ENCODE measurements around the gene CFLAR. TPM values are rescaled to one million over a fixed set of nuclear protein-coding genes. Genes with fewer than 3 reads are reported as not detected.

CFLAR gene
- total RNA-seq, 4 donors from 2014 or later, result 157 to 492 (median 249) TPM

GRCh38 chr2:201110615-201111014, 5.3 kb upstream of the CFLAR start:
- H3K27me3 ChIP-seq, result no peaks in the 10 kb centered on the region
- H3K4me3 ChIP-seq (replicated peaks in 1 of 3), result no peak overlapping the region
- H3K4me1 ChIP-seq, result peaks cover 9 to 11% of the 10 kb centered on the region in 2 donors
- TF ChIP-seq, protein P1, sequence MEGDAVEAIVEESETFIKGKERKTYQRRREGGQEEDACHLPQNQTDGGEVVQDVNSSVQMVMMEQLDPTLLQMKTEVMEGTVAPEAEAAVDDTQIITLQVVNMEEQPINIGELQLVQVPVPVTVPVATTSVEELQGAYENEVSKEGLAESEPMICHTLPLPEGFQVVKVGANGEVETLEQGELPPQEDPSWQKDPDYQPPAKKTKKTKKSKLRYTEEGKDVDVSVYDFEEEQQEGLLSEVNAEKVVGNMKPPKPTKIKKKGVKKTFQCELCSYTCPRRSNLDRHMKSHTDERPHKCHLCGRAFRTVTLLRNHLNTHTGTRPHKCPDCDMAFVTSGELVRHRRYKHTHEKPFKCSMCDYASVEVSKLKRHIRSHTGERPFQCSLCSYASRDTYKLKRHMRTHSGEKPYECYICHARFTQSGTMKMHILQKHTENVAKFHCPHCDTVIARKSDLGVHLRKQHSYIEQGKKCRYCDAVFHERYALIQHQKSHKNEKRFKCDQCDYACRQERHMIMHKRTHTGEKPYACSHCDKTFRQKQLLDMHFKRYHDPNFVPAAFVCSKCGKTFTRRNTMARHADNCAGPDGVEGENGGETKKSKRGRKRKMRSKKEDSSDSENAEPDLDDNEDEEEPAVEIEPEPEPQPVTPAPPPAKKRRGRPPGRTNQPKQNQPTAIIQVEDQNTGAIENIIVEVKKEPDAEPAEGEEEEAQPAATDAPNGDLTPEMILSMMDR (IDR thresholded peaks at IDR 0.05), result no peak
- TF ChIP-seq POLR2A (IDR thresholded peaks at IDR 0.05), result no peak
- H3K36me3 ChIP-seq, result no peaks in the 10 kb centered on the region
- intact Hi-C loops (cut with DNase I), result loop anchor here (10.0 kb wide), 1 partner anchor 114 kb away; no protein-coding TSS in a partner anchor
- H3K27ac ChIP-seq, result no peak overlapping the region
- H3K9me3 ChIP-seq, result no peaks in the 10 kb centered on the region
- no peak for DNase-seq

DNA sequence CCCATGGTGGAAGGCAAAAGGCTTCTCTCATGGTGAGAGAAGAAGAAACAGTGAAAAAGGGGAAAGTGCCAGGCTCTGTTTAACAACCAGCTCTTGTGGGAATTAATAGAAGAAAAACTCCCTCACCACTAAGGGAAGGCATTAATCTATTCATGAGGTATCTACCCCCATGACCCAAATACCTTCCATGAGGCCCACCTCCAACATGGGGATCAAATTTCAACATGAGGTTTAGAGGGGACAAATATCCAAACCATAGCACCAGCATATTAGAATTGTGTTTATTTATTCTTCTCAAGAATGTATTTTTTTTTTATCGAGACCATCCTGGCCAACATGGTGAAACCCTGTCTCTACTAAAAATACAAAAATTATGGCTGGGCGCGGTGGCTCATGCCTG, 4.9 kb upstream of the CFLAR start:
- 97 to 98% methylated on average over 3 of the region's 3 CpGs for WGBS, 2 donors
- no peak overlapping the region for H3K4me3 ChIP-seq (replicated peaks in 1 of 3)
- intact Hi-C loops (cut with DNase I), result loop anchor here (10.0 kb wide), 1 partner anchor 114 kb away; no protein-coding TSS in a partner anchor

GRCh38 chr2:201114350-201114749, 1.6 kb upstream of the CFLAR start:
- no peaks in the 10 kb centered on the region for H3K9me3 ChIP-seq
- intact Hi-C loops (cut with DNase I), result loop anchor here (10.0 kb wide), 1 partner anchor 110 kb away; no protein-coding TSS in a partner anchor
- TF ChIP-seq, protein P1 (IDR thresholded peaks at IDR 0.05), result no peak
- TF ChIP-seq POLR2A (IDR thresholded peaks at IDR 0.05), result no peak
- H3K36me3 ChIP-seq, result no peaks in the 10 kb centered on the region
- no peak overlapping the region for H3K27ac ChIP-seq
- H3K4me1 ChIP-seq, result peaks cover 12 to 13% of the 10 kb centered on the region in 2 donors
- no peaks in the 10 kb centered on the region for H3K27me3 ChIP-seq
- no peak overlapping the region for H3K4me3 ChIP-seq (replicated peaks in 1 of 3)
- WGBS, 2 donors, result 85 to 90% methylated on average over 4 of the region's 4 CpGs
- no peak for DNase-seq

More for the DNA sequence above, 4.9 kb upstream of the CFLAR start:
- Histone ChIP-seq H3K27ac (no peak overlapping the region), H3K36me3 (no peaks in the 10 kb centered on the region), H3K9me3 (no peaks in the 10 kb centered on the region), H3K4me1 (peaks cover 9 to 12% of the 10 kb centered on the region in 2 donors), H3K27me3 (no peaks in the 10 kb centered on the region)
- TF ChIP-seq, protein P1 (IDR thresholded peaks at IDR 0.05), result no peak
- TF ChIP-seq POLR2A (IDR thresholded peaks at IDR 0.05), result no peak
- DNase-seq, result no peak

DNA sequence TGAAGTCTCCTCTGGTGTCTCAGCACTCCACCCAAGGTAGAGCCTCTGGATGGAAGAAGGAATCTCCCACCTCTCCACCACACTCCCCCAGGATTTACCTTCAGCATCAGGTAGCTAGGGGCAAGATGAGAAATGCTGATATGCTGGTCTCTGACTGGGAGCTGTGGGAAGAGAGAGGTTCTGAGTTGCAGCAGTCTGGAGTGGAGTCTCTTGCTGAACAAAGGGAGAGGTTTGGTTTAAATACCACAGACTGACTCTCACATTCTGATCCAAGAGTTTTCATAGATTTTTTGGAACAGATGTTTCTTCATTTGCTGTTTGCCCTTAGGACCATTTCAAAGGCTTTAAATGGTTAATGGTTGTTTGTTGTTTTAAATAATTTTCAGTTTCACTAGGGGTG, 1.1 kb upstream of the CFLAR start:
- Histone ChIP-seq H3K4me3 (replicated peaks in 1 of 3) (no peak overlapping the region), H3K36me3 (no peaks in the 10 kb centered on the region), H3K27me3 (no peaks in the 10 kb centered on the region), H3K9me3 (no peaks in the 10 kb centered on the region), H3K4me1 (peaks cover 12 to 17% of the 10 kb centered on the region in 2 donors), H3K27ac (peak overlapping the region in 1 of 3 donors; percentile 100)
- no peak for TF ChIP-seq POLR2A (IDR thresholded peaks at IDR 0.05)
- TF ChIP-seq, protein P1 (IDR thresholded peaks at IDR 0.05), result no peak
- DNase-seq, result no peak
- intact Hi-C loops (cut with DNase I), result loop anchor here (5.0 to 10.0 kb wide), 2 partner anchors 42 to 110 kb away; no protein-coding TSS in a partner anchor

GRCh38 chr2:201116959-201117734, 1.2 kb downstream of the CFLAR start:
- no peaks in the 10 kb centered on the region for H3K36me3 ChIP-seq
- no peaks in the 10 kb centered on the region for H3K9me3 ChIP-seq
- 5 to 8% methylated on average over 21 to 22 of the region's 22 CpGs for WGBS, 2 donors
- peaks cover 23 to 36% of the 10 kb centered on the region in 2 donors for H3K4me1 ChIP-seq
- H3K27me3 ChIP-seq, result no peaks in the 10 kb centered on the region
- intact Hi-C loops (cut with DNase I), result loop anchor here (5.0 to 10.0 kb wide), 2 partner anchors 40 to 108 kb away; no protein-coding TSS in a partner anchor
- TF ChIP-seq POLR2A (IDR thresholded peaks at IDR 0.05), result peak in 1 of 2 donors; percentile 57
- TF ChIP-seq, protein P1 (IDR thresholded peaks at IDR 0.05), result peak in 4 of 6 experiments; percentile 22 to 46 (median 30)
- H3K4me3 ChIP-seq (replicated peaks in 1 of 3), result peak overlapping the region; percentile 63 to 78 (median 66)
- peak overlapping the region; percentile 98 to 100 (median 99) for H3K27ac ChIP-seq
- DNase-seq, result peak; percentile 63 to 70

All from thyroid gland (tissue), 4 donors.